Effector CD4-positive, alpha-beta T cell (primary cell): ENCODE results near the gene KIF21B.
"Not testable (repeated sequence)": the region's sequence is repeated elsewhere in the genome, so short reads cannot be mapped to it uniquely, and the experiment has no call there.

Experiments
- DNase-seq: peaks from one replicate; pipeline ENCODE4 v3.0.0-alpha.2; 2020

KIF21B gene

GRCh38 chr1:200969726-200970561, 53.6 kb downstream of the KIF21B start:
- no peak for DNase-seq

DNA sequence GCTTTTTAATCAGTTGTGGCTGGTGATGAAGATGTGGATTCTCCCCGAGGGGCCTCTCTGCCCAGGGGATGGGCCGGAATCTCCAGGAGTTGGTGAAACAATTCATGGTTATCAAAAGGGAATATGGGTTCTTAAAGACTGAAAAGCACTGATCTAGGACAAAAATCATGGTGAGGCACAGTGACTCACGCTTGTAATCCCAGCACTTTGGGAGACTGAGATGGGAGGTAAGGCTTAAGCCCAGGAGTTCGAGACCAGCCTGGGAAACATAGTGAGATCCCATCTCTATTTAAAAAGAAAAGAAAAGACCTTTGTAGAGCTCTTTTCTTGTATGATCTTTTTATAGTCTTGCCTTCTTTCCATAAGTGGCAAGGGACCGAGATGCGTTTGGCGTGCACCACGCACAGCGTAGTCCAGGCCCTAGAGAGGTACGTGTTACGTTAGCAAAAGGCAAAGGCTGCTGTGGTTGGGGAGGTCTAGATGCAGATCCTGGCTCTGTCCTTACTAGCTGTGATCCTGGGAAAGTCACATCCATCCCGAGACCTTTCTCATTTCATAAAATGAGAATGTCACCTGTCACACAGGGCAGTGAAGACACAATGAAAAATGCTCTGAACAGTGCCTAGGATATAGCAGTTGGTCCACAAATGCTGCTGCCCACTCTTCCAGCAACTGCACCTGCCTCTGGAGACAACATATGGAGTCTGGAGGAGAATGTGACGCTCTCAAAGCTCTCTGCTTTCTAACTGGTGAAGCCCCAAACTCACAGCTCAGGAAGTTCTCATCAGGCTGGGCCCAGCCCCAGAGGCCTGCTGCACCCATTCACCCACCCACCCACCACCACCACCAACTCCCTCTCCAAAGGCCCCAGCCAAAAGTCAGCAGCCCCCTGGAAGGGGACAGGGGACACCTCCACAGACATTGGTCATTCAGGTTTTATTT, 54.8 kb downstream of the KIF21B start:
- DNase-seq: no peak

DNA sequence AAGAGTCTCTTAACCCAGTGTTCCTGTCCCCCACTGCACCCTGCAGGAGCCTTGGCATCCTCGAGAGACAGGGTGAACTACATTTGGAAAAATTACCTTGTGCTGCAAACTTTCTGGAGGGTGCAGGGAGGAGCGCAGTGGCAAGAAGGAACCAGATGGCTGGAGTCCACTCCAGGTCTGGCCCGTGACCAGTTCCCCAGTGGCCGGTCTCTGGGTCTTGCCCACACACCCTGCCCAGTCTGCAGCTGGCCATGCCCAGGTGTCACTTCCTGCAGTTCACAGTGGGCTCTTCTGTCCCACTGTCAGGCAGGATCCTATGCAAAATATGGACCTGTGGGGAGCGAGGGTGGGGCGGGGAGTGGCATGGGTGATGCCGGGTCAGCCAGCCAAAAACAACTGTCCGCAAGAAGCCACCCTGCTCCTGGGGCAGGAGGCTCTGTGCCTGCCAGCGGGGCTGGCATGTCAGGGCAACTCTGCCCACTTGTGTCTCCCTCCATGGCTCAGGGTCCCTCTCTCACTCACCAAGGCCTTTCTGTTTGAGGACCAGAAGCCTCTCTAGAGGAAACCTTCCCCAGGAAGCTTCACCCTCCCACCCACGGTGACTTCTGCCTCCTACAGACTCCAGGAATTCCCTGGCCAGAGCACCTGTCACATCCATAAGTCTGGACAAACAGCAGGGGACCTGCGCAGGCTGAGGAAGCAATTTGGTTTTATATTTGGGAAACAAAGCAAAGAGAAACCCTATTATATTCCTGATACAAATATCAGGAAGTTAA, 55.6 kb downstream of the KIF21B start:
- no peak for DNase-seq

DNA sequence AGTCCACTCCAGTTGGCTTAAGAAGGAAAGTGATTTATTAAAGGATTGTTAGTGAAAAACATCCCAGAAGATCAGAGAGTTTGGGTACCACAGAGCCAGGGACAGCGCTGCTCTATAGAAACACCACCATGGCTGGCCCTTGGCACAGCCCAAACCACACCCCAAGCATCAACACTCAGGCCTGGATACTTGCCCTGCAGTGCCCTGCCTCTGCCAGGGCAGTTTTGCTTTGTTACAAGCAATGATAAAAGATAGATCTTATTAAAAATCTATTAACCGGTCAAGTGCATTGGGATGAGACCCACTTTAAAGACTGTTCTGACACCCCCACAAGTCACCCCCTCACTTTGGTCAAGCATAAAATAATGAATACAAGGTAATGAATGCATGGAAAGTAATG, 56.6 kb downstream of the KIF21B start:
- DNase-seq: no peak

DNA sequence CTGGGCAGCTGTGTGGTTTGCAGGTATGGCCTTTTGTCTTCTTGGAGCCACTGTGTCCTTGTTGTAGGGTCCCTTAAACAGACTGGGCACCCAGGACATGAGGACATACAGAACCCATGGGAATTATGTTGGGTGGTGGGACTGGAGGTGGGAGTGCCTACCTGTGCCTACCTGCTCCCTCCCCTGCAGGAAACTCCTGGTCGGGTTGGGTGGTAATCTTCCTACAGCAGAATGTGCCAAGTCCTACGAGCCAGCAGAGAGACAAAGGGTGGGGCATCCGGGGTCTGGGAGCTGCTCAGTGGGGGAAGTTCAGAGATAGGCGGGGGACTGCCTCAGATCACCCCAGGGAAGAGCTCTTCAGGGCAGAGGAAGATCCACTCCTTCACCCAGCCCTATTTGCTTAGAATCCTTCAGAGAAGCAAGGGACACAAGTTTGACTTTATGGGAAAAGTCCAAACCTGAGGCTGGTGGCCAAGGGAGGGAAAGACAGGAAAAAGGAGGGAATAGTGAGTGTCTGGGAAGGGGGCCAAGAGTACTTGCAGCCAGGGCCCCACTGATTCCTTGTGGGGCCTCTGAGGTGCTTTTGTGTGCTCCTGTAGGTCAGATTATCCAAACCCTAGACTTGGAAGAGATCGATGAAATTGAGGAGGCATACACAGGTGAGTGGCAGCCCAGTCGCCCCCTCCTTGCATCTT, 58.3 kb downstream of the KIF21B start:
- no peak for DNase-seq

DNA sequence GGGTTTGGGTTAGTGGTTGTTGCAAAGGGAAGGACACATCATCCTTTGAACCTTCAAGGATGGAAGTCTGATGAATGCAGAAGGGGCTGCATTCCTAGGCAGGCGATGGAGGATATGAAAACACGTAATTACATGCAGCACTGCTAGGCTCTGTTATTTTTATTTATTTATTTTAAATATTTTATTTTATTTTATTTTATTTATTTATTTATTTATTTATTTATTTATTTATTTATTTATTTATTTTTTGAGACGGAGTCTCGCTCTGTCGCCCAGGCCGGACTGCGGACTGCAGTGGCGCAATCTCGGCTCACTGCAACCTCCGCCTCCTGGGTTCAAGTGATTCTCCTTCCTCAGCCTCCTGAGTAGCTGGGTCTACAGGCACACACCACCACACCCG, 59.6 kb downstream of the KIF21B start:
- not testable (repeated sequence) for DNase-seq

GRCh38 chr1:200963076-200963475, 60.4 kb downstream of the KIF21B start:
- no peak for DNase-seq

DNA sequence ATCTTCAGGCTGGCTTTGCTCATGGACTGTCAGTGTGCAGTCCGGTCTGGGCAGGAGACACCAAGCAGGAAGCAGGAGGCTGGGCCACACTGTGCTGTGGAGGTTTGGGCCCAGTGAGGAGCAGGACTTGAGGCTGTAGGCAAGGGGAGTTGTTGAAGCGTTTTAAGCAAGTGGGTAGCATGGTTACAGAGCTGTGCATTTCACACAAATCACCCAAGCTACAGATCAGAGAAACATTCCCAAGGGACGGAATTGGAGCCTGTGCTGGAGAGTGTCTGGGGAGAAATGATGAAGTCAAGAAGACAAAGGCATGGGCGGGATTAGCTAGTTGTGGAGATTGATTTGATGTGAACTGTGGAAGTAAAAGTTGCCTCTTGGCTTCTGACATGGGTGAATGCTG, 60.9 kb downstream of the KIF21B start:
- DNase-seq: no peak

GRCh38 chr1:200962151-200962550, 61.4 kb downstream of the KIF21B start:
- DNase-seq: not testable (repeated sequence)

- DNase-seq: no peak
These were observed 62.6 kb downstream of the KIF21B start for GRCh38 chr1:200960948-200961340.

- DNase-seq: no peak
These were observed 63.1 kb downstream of the KIF21B start for GRCh38 chr1:200960236-200960947.

DNA sequence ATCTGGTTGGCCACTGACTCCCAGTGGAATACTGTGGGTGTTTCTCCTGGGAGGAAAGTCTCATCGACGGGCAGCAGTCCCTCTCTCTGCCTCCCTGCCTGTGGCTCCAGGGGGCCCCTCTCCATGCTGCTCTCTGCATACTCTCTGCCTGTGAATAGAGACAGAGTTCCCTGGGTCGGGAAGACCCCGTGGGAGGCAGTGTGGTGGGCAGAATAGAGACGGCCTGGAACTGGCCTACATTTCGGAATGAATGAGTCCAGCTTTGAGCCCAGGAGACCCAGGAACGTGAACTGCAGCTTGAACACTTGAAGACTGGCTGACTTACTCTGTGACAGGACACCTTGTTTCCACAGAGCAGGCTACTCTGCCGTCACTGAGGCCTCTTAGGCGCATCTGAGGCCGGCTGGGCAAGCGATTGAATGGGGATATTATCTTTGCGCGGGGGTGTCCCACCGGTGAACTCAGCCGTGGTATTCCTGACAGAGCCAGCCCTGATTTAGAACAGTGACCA, 64.0 kb downstream of the KIF21B start:
- DNase-seq: no peak

DNA sequence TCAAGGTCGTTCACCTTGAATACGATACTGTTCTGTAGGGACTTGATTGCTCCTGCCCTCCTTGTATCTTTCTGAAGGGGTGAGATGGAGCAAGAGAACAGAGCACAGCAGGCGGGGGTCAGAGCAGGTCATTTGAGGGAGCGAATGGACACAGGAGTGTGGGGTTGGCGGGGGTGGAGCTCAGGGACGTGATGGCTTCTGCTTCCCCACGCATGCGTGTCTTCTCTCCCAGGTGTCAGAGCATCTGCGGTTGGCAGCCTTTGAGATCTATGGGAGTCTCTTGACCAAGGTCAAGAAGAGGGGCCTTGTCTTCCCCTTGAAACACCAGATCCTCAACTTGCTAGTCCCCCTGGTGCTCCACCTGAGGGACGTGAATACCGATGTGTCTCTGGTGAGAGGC, 64.9 kb downstream of the KIF21B start:
- DNase-seq: no peak

DNA sequence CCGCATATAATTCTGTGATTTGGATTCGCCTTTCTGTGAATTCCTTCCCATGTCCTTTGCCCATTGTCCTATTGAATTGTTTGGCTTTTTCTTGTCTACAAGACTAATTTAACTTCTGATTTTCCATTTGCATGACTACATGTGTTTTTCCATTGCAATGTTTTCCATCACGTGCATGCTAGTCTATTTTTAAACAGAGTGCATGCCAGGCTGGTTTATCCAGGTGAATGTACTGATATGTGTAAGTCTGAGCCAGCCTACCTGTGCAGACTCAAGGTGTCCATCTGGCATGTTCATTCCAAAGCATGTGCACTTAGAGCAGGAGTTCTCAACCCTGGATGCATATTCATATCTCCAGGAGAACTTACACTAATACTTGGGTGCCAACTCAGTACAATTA, 69.1 kb downstream of the KIF21B start:
- DNase-seq: no peak

DNA sequence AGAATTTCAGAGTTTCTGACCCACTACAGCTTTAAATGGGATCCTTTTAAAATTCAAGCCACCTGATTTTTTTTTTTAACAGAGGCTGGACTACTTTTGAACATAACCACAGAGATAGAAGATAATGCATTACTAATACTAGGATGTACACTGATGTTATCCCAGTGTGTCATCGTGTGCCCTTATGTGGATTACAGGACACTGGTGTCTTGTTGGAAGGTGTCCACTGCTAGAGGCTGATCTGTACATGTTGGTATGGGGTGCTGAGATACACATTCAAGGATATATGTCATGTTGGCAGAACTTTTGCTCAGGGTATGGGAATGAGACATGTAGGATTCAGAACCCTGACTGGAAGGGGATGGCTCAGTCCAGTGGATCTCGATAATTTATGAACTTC, 72.5 kb downstream of the KIF21B start:
- DNase-seq: no peak

- DNase-seq: no peak
These were observed 73.9 kb downstream of the KIF21B start for GRCh38 chr1:200949626-200950025.

DNA sequence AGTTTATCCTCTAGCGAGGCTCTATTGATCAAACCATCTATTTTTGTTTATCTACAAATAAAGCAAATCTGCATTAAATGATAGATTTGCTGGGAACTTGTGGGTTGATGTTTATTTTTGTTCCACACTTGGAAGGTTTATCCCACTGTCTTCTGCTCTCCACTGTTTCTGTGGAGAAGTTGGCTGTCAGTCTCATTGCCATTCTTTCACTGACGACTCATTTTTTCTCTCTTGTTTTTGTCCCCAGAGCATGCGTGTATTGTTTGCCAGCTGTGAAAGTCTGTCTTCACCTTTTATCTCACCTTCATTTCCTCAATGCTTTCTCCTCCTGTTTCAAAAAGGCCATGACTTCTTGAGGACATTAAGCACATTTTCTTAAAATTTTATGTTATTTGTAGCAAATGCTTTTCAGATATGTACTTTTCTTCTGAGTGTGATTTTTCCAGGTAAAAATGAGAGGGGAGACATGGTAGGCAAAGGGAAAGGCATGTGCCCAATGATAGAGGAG, 76.4 kb downstream of the KIF21B start:
- no peak for DNase-seq

DNA sequence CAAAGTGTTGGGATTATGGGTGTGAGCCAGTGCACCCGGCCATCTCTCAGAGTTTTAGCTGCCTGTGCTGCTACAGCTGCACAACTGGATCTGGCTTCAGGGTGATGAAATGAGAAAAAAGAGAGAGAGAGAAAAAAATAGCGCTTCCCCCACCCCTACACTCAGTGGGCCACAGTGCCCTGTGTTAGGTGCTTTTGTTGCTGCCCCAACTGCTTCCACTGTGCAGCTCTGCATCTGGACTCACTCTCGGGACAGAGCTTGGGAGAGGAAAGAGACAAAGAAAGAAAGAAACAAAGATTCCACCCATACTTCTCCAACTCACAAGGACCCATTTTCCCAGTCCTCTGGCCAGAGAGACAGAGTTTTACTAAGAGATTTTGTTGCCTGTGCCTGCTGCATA, 78.4 kb downstream of the KIF21B start:
- no peak for DNase-seq

DNA sequence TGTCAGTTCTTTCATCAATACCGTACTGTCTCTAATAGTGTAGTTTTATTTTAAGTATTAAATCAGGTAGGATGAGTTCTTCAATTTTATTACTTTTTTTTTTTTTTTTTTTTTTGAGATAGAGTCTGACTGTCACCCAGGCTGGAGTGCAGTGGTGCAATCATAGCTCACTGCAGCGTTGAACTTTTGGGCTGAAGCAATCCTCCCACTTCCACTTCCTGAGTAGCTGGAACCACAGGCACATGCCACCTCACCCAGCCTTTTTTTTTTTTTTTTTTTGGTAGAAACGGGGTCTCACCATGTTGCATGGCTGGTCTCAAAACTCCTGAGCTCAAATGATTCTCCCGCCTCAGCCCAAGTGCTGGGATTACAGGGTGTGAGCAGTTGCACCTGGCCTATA, 84.6 kb downstream of the KIF21B start:
- DNase-seq: no peak

- DNase-seq: not testable (repeated sequence)
These were observed 88.1 kb downstream of the KIF21B start for GRCh38 chr1:200935286-200935962.
